ENCODE measurements around the gene FOXO3. TPM values are rescaled to one million over a fixed set of nuclear protein-coding genes. Genes with fewer than 3 reads are reported as not detected.

FOXO3 gene
- total and polyA plus RNA-seq, 2 of the 8 experiments (the other 6 are each of a cell fraction or from before 2014, with no cell fraction given), result 13.1 to 19.3 TPM

- H4K8ac ChIP-seq (ENCODE audit: extremely low read depth, insufficient read depth, low read length), result no peak overlapping the region
- H3K9me3 ChIP-seq (ENCODE audit: insufficient read depth in 2 of 2, low read depth in 1 of 2, low read length in 1 of 2), result no peaks in the 10 kb centered on the region
- DNase-seq (ENCODE audit: low read depth in 1 of 2, low spot score in 2 of 2) (no peak), FAIRE-seq (no peak)
- H2BK12ac ChIP-seq (ENCODE audit: low read depth, low read length), result no peak overlapping the region; the same call in 1 of the 2 replicates
- H3K23me2 ChIP-seq (ENCODE audit: low read depth, low read length), result no peaks in the 10 kb centered on the region
- no peaks in the 10 kb centered on the region for H3K79me2 ChIP-seq (ENCODE audit: control insufficient read depth in 1 of 2, insufficient read depth in 2 of 2, low read length in 2 of 2)
- no peak overlapping the region for H3K4me2 ChIP-seq (ENCODE audit: insufficient read depth in 1 of 2, low read depth in 2 of 2, low read length in 2 of 2)
- H3K14ac ChIP-seq (ENCODE audit: insufficient read length), result no peak overlapping the region
- H3K18ac ChIP-seq (ENCODE audit: extremely low read depth, low read length), result no peak overlapping the region
- no peak overlapping the region for H2BK5ac ChIP-seq (ENCODE audit: low read depth, low read length)
- no peak overlapping the region for H2AFZ ChIP-seq (ENCODE audit: low read length)
- H3K27ac ChIP-seq (ENCODE audit: low read depth, low read length), result no peak overlapping the region
- no peaks in the 10 kb centered on the region for H3K36me3 ChIP-seq (ENCODE audit: control insufficient read depth in 2 of 4, insufficient read depth in 4 of 4, low read length in 3 of 4)
- no peak overlapping the region for H3K4ac ChIP-seq (replicated peaks; ENCODE audit: insufficient read length, low read depth, low read length)
- H3K56ac ChIP-seq (replicated peaks; ENCODE audit: insufficient read length, low read depth, low read length), result no peak overlapping the region
- H4K5ac ChIP-seq (ENCODE audit: insufficient read length, low read depth, low read length), result no peak overlapping the region
- no peaks in the 10 kb centered on the region for H4K20me1 ChIP-seq (replicated peaks in 1 of 2; ENCODE audit: control insufficient read depth in 1 of 2, insufficient read depth in 2 of 2, low read length in 2 of 2)
- no peak overlapping the region for H2BK120ac ChIP-seq (replicated peaks; ENCODE audit: low read depth, low read length)
- CTCF ChIA-PET (ENCODE audit: partially characterized antibody), result interaction anchor here (0.6 to 2.8 kb wide), 5 partner anchors 9 to 309 kb away, joined by 3 to 8 read pairs (median 6); no protein-coding TSS in a partner anchor
- H2BK15ac ChIP-seq (ENCODE audit: low read length), result no peak overlapping the region
- H3K27me3 ChIP-seq (replicated peaks in 1 of 4; ENCODE audit: control insufficient read depth in 3 of 4, extremely low read depth in 1 of 4, insufficient read depth in 3 of 4, low read length in 3 of 4), result no peaks in the 10 kb centered on the region
- no peak overlapping the region for H4K91ac ChIP-seq (replicated peaks; ENCODE audit: insufficient read length, low read length)
- H3K9ac ChIP-seq (replicated peaks in 1 of 4; ENCODE audit: extremely low read depth in 1 of 4, low read depth in 3 of 4, low read length in 3 of 4), result no peak overlapping the region
- H3K4me1 ChIP-seq (replicated peaks in 1 of 4; ENCODE audit: control insufficient read depth in 3 of 4, insufficient read depth in 4 of 4, low read length in 3 of 4), result 0 out of 7 replicates have a peak, but pooled peaks cover 0 to 2% (median 0%) of the 10 kb centered on the region in 4 experiments
- no peak overlapping the region for H2AK5ac ChIP-seq (ENCODE audit: low read depth, low read length)
- H3K79me1 ChIP-seq (ENCODE audit: low read depth, low read length), result no peaks in the 10 kb centered on the region
- H3K23ac ChIP-seq (ENCODE audit: insufficient read length), result no peak overlapping the region
- no peak overlapping the region for H3K4me3 ChIP-seq (ENCODE audit: extremely low read depth in 1 of 4, insufficient read depth in 2 of 4, low read depth in 3 of 4, low read length in 4 of 4)
- POLR2A ChIA-PET (ENCODE audit: partially characterized antibody), result interaction anchor here (1.1 kb wide), 1 partner anchor 31 kb away, joined by 3 read pairs; no protein-coding TSS in a partner anchor
- no peak for TF ChIP-seq ATF3 (IDR thresholded peaks at IDR 0.05; ENCODE audit: insufficient read depth, low read depth, low read length)
- TF ChIP-seq HDAC2 (IDR thresholded peaks at IDR 0.05; ENCODE audit: borderline replicate concordance in 1 of 2, low read depth in 2 of 2, low read length in 2 of 2), result no peak
- H2BK20ac ChIP-seq (ENCODE audit: low read length), result no peak overlapping the region
- 87% methylated on average over 3 of the region's 3 CpGs; no CpG with 5 or more reads in 1 of the 2 experiments for WGBS, 2 experiments (ENCODE audit: extremely low coverage in 1 of 2, insufficient coverage in 1 of 2, insufficient read length in 1 of 2, insufficient replicate concordance in 2 of 2, low coverage in 1 of 2, low lambda C conversion rate in 2 of 2, missing lambda C conversion rate in 1 of 2)
Measured at GRCh38 chr6:108528878-108529277, 31.8 kb upstream of the FOXO3 start.
